Peyer's patch (tissue), 4 donors: ENCODE results near the gene ANTXR1.

Experiments
- CTCF ChIP-seq, 6 experiments: fragments of 450-650 bp in 4 of 6; fragments of 200-600 bp in 2 of 6; sonication (generic) in 1 of 6; IDR thresholded peaks; one replicate each; pipeline ENCODE4 v1.5.1; 2017 to 2019; ENCODE audit warnings: antibody characterized with exemption in 6 of 6, mild to moderate bottlenecking in 3 of 6, moderate library complexity in 1 of 6
- POLR2A ChIP-seq, 2 donors: fragments of 450-650 bp; IDR thresholded peaks; one replicate each; pipeline ENCODE4 v1.5.1; 2017; ENCODE audit warnings: antibody characterized with exemption in 2 of 2, mild to moderate bottlenecking in 2 of 2, moderate library complexity in 2 of 2

DNA sequence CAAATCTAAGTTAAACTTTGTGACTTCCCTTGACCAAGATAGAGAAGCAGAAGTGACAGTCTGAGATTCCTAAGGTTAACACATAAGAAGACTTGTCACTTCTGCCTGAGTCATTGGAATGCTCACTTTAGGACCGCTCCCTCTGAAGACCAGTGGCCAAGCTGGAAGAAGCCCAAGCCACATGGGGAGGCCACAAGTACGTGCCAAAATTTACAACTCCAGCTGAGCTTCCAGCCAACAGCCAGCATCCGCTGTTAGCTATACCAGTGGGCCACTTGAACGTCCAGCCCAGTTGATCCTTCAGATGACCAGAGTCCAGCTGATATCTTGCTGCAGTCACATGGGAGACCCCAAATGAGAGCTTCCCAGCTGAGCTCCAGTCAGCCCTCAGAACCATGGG, 18.1 kb upstream of the ANTXR1 start:
- no peak for TF ChIP-seq CTCF (IDR thresholded peaks at IDR 0.05)
- TF ChIP-seq POLR2A (IDR thresholded peaks at IDR 0.05), result no peak
